Muscle of leg (tissue), 16 donors: Measurements from ENCODE around the gene CLHC1. TPM values are rescaled to one million over a fixed set of nuclear protein-coding genes. Genes with fewer than 3 reads are reported as not detected.
"Not testable (repeated sequence)": the region's sequence is repeated elsewhere in the genome, so short reads cannot be mapped to it uniquely, and the experiment has no call there.

ENCODE experiments used
- DNase-seq: peaks from one replicate; pipeline ENCODE4 v3.0.0; 2013
- H3K27ac ChIP-seq: one replicate; pipeline ENCODE4 v1.5.1; 2013; ENCODE audit warnings: mild to moderate bottlenecking, low read length, control low read depth
- H3K27me3 ChIP-seq: one replicate; pipeline ENCODE4 v1.6.1; 2013; ENCODE audit warnings: low read length; ENCODE audit not compliant: control insufficient read depth, insufficient read depth
- H3K36me3 ChIP-seq: one replicate; pipeline ENCODE4 v1.6.1; 2013; ENCODE audit warnings: low read length; ENCODE audit not compliant: control insufficient read depth, insufficient read depth
- H3K4me1 ChIP-seq: one replicate; pipeline ENCODE4 v1.6.1; 2013; ENCODE audit warnings: low read length; ENCODE audit not compliant: control insufficient read depth, insufficient read depth
- H3K4me3 ChIP-seq: one replicate; pipeline ENCODE4 v1.5.1; 2013; ENCODE audit warnings: low read length, control low read depth
- H3K9me3 ChIP-seq: replicated peaks from 2 replicates; pipeline ENCODE4 v1.6.1; 2013; ENCODE audit warnings: low read depth, low read length; ENCODE audit not compliant: control insufficient read depth
- WGBS: methylation state at CpG from one replicate; pipeline ENCODE4 v1.1.5; 2013; ENCODE audit warnings: missing lambda C conversion rate; ENCODE audit not compliant: insufficient coverage; 5-methylcytosine and 5-hydroxymethylcytosine counted together
- long read RNA-seq, 11 donors: transcript quantifications; one replicate each; lab custom pipeline, GENCODE V29; 2026
- polyA plus RNA-seq, 8 donors: library from polyadenylated mRNA; unstranded; fragments of 120-200 nt; gene quantifications; one replicate each; pipeline versions ENCODE4 v1.2.1 to v1.2.3, GENCODE V29; 2013; ENCODE audit warnings: inconsistent platforms in 1 of 8, low replicate concordance in 1 of 8; ENCODE audit not compliant: insufficient read length in 8 of 8, insufficient read depth in 1 of 8
- total RNA-seq: library from RNA; stranded (reverse); fragments of 120-200 nt; gene quantifications from one replicate; pipeline ENCODE4 v1.2.4, GENCODE V29; 2013

Gene CLHC1
- total RNA-seq = 9.3 TPM
- polyA plus RNA-seq = 10 to 100 TPM in 3 of 8 donors, 1 to 10 TPM in 5; 6.4 to 15.1 (median 8.7) TPM
- long read RNA-seq, donor 1, partial matches to known transcripts = 1,044 of 2,446 reads
- long read RNA-seq, donor 1, other reads (novel, unspliced or antisense) = 1,402 of 2,446 reads
- long read RNA-seq, donor 2 = 0 reads
- long read RNA-seq, donor 3 = 0 reads
- long read RNA-seq, donor 4, partial matches to known transcripts = 2,050 of 4,284 reads
- long read RNA-seq, donor 4, other reads (novel, unspliced or antisense) = 2,234 of 4,284 reads
- long read RNA-seq, donor 5, partial matches to known transcripts = 4,182 of 11,165 reads
- long read RNA-seq, donor 5, other reads (novel, unspliced or antisense) = 6,983 of 11,165 reads
- long read RNA-seq, donor 6, partial matches to known transcripts = 6,027 of 14,438 reads
- long read RNA-seq, donor 6, other reads (novel, unspliced or antisense) = 8,411 of 14,438 reads
- long read RNA-seq, donor 7, partial matches to known transcripts = 3,085 of 8,099 reads
- long read RNA-seq, donor 7, other reads (novel, unspliced or antisense) = 5,014 of 8,099 reads
- long read RNA-seq, donor 8, partial matches to known transcripts = 3,731 of 8,098 reads
- long read RNA-seq, donor 8, other reads (novel, unspliced or antisense) = 4,367 of 8,098 reads
- long read RNA-seq, donor 9, partial matches to known transcripts = 2,523 of 6,068 reads
- long read RNA-seq, donor 9, other reads (novel, unspliced or antisense) = 3,545 of 6,068 reads
- long read RNA-seq, donor 10, partial matches to known transcripts = 5,101 of 11,526 reads
- long read RNA-seq, donor 10, other reads (novel, unspliced or antisense) = 6,425 of 11,526 reads
- long read RNA-seq, donor 11, partial matches to known transcripts = 2,620 of 6,357 reads
- long read RNA-seq, donor 11, other reads (novel, unspliced or antisense) = 3,737 of 6,357 reads

DNA sequence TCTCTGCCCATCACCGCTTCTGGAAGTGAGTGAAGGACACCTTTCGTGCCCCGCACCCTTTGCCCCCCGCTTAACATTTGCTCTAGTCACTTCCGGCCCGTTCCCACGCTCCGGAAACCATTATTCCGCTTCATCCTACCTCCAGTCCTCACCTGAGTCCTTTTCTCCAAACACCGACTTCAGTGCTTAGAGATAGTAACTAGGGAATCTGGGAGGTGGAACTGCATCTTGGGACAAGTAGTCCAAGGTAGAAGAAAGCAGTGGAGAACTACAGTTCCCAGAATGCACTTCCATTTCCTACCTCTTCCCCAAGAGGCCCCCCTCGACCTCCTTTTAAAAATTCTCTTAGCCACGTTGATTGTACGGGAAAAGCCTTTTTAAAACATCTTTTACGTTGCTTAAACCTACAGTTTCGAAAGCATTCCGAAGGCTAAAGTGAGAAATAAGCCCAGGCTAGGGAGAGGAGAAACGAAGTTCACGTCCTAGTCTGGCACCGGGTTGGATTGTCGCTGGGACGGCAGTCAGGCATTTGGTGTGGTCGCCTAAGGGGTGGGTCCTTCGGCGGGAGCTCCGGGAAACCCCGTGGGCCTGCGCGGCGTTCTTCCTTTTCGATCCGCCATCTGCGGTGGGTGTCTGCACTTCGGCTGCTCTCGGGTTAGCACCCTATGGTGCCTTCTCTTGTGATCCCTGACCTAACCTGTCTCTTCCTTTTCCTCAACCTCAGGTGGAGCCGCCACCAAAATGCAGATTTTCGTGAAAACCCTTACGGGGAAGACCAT is at the start of gene CLHC1, which contains the start of gene RPS27A:
Gene CLHC1, minus strand, starts transcription at position 210 of the 779 bp plus-strand sequence. CDS start 9,882 bp downstream, outside the sequence.
Gene RPS27A, plus strand, starts transcription at position 605 of the 779 bp plus-strand sequence. Its CDS starts 137 bp downstream, at position 742.
- peak; percentile 98 for DNase-seq

DNA sequence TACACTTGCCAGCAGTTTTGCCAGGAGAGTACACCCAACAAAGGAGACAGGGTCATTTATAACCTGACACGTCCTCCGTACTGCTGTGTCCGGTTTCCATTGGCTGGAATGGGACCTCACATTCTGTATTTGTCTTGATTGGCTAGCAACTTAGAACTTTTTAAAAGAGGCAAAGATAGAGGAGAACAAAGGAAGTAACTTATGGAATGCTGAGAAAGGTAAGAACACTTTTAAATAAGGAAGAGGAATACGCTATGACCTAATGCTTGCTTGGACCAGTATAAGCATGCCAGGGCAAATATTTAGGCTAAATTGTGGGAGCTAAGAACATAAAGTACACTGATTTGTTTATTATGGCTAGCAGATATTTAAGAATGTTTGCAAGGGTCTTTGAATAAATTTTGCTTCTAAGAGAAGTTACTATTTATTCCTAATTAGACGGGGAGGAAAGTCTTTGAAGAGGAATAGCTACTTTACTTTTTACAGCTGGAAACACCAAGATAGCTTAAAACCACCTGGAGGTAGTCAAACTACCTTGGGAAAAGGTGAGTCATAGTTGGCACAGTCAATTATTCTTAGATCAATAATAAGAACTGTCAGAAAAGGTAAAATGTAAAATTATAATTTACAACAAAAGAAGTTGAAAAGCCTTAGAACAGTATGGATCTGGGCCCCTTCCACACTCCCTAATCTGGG is 48.9 kb upstream of the CLHC1 start:
- not testable (repeated sequence) for H3K4me3 ChIP-seq, H3K36me3 ChIP-seq, H3K27me3 ChIP-seq, H3K4me1 ChIP-seq, DNase-seq, H3K9me3 ChIP-seq, H3K27ac ChIP-seq
- 75% methylated on average over 3 of the region's 5 CpGs for WGBS

More for the DNA sequence above, at the start of gene CLHC1, which contains the start of gene RPS27A:
- H3K27me3 ChIP-seq = no peaks in the 10 kb centered on the region
- H3K4me3 ChIP-seq = peak within 1 kb of the TSS; percentile 94
- peaks cover 11% of the 10 kb centered on the region for H3K4me1 ChIP-seq
- peak within 1 kb of the TSS; percentile 98 for H3K27ac ChIP-seq
- peaks cover 25% of the 10 kb centered on the region for H3K36me3 ChIP-seq
- under 1% methylated on average over 26 of the region's 37 CpGs for WGBS
- H3K9me3 ChIP-seq = no peaks in the 10 kb centered on the region

DNA sequence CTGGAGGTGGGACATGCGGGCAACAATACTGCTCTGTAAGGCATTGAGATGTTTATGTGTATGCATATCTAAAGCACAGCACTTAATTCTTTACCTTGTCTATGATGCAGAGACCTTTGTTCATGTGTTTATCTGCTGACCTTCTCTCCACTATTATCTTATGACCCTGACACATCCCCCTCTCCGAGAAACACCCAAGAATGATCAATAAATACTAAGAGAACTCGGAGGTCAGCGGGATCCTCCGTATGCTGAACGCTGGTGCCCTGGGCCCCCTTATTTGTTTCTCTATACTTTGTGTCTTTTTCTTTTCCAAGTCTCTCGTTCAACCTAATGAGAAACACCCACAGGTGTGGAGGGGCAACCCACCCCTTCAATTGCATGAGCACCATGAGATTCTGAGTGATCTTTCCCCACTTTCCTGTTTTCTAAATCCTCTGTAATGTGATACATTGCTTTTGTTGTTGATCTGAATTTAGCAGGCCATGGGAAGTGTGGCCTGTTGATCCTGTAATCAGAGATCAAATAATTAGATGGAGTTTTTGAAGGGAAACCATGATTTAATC is 47.8 kb upstream of the CLHC1 start:
- WGBS = 40% methylated on average over 2 of the region's 7 CpGs
- not testable (repeated sequence) for H3K4me3 ChIP-seq, H3K36me3 ChIP-seq, DNase-seq, H3K27ac ChIP-seq, H3K27me3 ChIP-seq, H3K9me3 ChIP-seq, H3K4me1 ChIP-seq

DNA sequence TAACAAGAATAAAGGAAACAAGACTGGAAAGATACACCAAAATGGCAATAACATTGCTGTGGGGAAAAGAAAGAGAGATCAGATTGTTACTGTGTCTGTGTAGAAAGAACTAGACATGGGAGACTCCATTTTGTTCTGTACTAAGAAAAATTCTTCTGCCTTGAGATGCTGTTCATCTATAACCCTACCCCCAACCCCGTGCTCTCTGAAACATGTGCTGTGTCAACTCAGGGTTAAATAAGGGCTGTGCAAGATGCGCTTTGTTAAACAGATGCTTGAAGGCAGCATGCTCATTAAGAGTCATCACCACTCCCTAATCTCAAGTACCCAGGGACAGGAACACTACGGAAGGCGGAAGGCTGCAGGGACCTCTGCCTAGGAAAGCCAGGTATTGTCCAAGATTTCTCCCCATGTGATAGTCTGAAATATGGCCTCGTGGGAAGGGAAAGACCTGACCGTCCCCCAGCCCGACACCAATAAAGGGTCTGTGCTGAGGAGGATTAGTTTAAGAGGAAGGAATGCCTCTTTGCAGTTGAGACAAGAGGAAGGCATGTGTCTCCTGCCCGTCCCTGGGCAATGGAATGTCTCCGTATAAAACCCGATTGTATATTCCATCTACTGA is 47.2 kb upstream of the CLHC1 start:
- not testable (repeated sequence) for H3K4me3 ChIP-seq, H3K27me3 ChIP-seq, DNase-seq, H3K36me3 ChIP-seq, H3K9me3 ChIP-seq, H3K27ac ChIP-seq, H3K4me1 ChIP-seq
- WGBS = 30% methylated on average over 2 of the region's 10 CpGs

DNA sequence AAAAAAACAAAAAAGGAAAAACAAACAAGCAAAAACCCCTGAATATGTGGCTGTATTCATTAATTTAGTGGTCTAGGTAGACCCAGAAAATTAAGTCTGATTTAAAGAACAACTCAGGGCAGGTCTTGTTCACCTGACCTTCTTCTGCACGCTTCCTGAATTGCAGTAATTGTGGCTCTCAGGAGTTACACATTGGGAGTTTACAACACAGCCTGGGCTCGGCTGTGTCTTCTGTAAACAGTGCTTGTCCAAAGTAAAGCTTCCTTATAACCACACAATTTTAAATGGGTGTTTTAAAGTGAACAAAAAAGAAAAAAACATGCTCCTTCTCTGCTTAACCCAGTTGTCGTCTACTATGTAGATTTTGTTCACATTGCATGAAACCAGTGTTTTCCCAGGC is 45.2 kb upstream of the CLHC1 start:
- no peak for DNase-seq

DNA sequence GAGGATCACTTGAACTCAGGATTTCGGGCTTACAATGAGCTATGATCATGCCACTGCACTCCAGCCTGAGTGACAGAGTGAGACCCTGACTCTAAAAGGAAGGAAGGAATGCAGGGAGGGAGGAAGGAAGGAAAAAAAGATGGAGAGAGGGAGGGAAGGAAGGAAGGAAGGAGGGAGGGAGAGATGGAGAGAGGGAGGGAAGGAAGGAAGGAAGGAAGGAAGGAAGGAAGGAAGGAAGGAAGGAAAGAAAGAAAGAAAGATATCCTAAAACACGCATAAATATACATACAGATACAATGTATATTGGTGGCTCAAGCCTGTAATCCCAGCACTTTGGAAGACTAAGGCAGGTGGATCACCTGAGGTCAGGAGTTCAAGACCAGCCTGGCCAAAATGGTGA is 42.3 kb upstream of the CLHC1 start:
- WGBS = 100% methylated on average over 1 of the region's 2 CpGs
- not testable (repeated sequence) for DNase-seq, H3K27ac ChIP-seq, H3K4me3 ChIP-seq, H3K36me3 ChIP-seq, H3K4me1 ChIP-seq, H3K9me3 ChIP-seq, H3K27me3 ChIP-seq

More for the DNA sequence above, 45.2 kb upstream of the CLHC1 start:
- Histone ChIP-seq H3K9me3 (no peaks in the 10 kb centered on the region), H3K27ac (no peak overlapping the region), H3K4me3 (no peak overlapping the region), H3K4me1 (peaks cover 6% of the 10 kb centered on the region), H3K36me3 (no peaks in the 10 kb centered on the region), H3K27me3 (peaks cover 7% of the 10 kb centered on the region)
- 67% methylated on average over 1 of the region's 3 CpGs for WGBS

DNA sequence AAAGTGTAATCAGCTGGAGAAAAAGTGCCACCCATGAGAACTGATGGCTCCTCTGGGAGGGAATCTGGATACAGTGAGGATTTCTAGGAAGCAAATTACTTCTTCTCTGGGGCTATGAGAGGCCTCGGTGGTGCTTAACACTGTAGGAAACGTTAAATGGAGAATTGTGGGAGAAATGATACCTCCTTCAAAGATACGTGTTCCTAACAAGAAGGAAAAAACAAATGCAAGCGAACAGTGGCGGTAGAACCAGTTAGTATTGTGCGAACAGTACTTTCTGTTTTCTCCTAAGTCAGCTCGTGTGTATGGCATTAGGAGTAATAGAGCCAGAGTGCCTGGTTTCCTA is 37.5 kb upstream of the CLHC1 start:
- Histone ChIP-seq H3K4me3 (peak overlapping the region; percentile 58), H3K4me1 (peaks cover 10% of the 10 kb centered on the region), H3K9me3 (no peaks in the 10 kb centered on the region), H3K36me3 (no peaks in the 10 kb centered on the region), H3K27me3 (no peaks in the 10 kb centered on the region), H3K27ac (peak overlapping the region; percentile 92)
- peak; percentile 30 for DNase-seq
- 35% methylated on average over 4 of the region's 7 CpGs for WGBS

DNA sequence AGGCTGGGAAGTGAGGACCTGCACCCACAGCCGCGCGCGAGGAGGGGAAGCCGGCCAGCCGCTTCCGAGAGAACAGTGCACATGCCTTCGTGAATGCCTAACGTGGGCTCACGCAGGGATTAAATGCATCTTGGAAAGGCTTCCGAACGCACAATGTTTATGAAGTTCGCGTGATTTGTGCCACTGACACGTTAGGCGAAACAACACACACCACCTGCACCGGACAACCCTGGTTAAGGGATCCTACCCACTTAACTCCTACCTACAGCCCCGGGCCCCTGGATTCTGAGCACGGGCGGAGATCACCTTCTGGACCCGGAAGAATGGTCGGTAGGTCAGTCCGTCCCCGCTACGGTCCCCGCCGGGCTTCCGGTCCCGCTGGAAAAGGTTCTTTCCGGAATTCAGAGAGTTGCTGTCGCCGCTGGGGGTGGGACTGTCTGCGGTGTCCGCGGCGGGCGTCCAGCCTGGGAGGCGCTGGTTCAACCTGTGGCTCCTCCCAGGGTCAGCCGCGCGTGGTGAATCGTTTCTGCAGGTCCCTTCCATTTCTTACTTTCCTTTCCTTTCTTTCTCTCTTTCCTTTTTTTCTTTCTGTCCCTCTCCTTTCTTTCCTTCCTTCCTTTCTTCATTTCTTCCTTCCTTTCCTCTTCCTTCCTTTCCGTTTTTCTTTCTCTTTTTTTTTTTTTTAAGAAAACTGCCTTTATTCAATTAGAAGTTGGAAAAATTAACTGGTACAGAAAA is 37.0 kb upstream of the CLHC1 start, which contains the start of gene MTIF2:
Gene MTIF2, minus strand, starts transcription at position 325 of the 738 bp plus-strand sequence. CDS start 5,373 bp downstream, outside the sequence.
- Histone ChIP-seq H3K4me1 (peaks cover 10% of the 10 kb centered on the region), H3K36me3 (peaks cover 3% of the 10 kb centered on the region), H3K27me3 (no peaks in the 10 kb centered on the region), H3K4me3 (peak within 1 kb of the TSS; percentile 58), H3K27ac (peak within 1 kb of the TSS; percentile 92), H3K9me3 (no peaks in the 10 kb centered on the region)
- DNase-seq = peak; percentile 98
- WGBS = 0% methylated on average over 42 of the region's 43 CpGs
